ENCODE results near the gene KLF18.

GRCh38 chr1:44157903-44158302 is 16.5 kb upstream of the KLF18 start:
- TF ChIP-seq EZH2 (IDR thresholded peaks at IDR 0.05; ENCODE audit: low read depth) (no peak), CTCF (conservative IDR thresholded peaks at IDR 0.05) (no peak)

Measured in PC-9 (cell line).